ENCODE measurements around the gene KLHL14. TPM values are rescaled to one million over a fixed set of nuclear protein-coding genes. Genes with fewer than 3 reads are reported as not detected.
"Not testable (repeated sequence)": the region's sequence is repeated elsewhere in the genome, so short reads cannot be mapped to it uniquely, and the experiment has no call there.

The KLHL14 gene
- total and polyA plus RNA-seq, 2 donors = 0.24 to 0.64 TPM

DNA sequence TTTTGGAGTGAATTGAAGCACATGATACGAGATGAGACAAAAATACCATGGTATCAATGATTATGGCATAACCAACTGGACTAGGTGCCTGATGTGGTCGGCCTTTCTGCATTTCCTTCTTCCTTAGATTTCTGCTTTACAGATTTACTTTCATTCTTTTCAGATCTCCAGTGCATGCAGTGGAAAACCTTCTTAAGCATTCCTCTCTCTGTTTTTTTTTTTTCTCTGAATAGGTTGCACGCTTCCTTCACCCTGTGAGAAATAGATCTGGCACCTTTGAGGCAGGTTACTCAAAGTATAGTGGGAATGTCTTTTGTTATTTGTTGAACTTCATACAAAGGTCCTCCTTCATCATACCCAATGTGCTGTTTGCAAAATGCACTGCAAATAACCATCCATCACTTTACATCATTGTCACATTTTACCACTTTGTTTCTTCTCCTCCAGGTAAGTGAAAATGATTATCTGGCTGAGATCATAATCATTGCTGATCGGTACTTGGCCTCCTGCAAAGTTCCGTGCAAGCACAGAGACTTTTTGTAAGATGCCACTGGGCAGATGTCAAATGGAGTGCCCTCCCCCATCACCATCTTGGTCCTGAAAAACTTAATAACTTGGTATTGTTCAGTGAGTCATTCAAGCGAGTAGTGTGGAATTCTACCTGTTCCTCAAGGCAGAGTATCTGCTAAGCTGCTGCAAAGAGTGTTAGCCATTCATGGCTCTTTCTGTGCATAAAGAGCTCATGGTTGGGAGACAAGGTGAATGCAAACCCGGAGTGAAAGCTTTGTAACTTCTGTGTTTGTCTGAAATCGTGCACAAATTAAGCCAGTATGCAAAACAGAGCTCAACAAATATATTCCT, 30.0 kb upstream of the KLHL14 start:
- WGBS = 84% methylated on average over 8 of the region's 8 CpGs
- DNase-seq (ENCODE audit: low read depth in 6 of 9, low spot score in 9 of 9) = no peak
- Histone ChIP-seq H3K36me3 (ENCODE audit: control insufficient read depth in 2 of 2, insufficient read depth in 2 of 2, low read length in 1 of 2) (no peaks in the 10 kb centered on the region), H3K4me1 (ENCODE audit: control insufficient read depth in 2 of 2, insufficient read depth in 2 of 2, low read length in 2 of 2) (no peaks in the 10 kb centered on the region), H3K4me3 (ENCODE audit: low read length in 2 of 2) (no peak overlapping the region), H3K27me3 (ENCODE audit: control insufficient read depth in 2 of 2, insufficient read depth in 1 of 2, low read length in 1 of 2) (no peaks in the 10 kb centered on the region), H3K9me3 (ENCODE audit: control insufficient read depth in 2 of 2, insufficient read depth in 1 of 2, low read length in 1 of 2) (no peaks in the 10 kb centered on the region), H3K27ac (ENCODE audit: low read depth in 1 of 2, low read length in 1 of 2) (no peak overlapping the region)

DNA sequence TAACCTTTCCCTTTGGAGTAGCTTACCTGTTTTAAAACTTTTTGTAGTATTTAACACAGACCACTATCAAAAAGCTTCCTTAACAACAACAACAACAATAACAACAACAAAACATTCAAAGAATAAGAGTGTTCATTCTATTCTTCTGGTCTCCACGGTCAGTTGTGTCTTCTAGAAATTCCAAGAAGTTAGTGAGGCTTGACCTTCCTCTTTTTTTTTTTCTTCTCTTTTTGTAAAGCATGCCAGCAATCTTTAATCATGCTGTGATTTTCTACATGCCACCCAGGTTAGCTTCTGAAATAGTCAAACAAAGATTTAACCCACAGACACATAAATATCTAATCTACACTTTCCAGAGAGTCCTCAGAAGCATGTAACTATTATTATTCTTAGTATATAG, 28.4 kb upstream of the KLHL14 start:
- DNase-seq (ENCODE audit: low read depth in 6 of 9, low spot score in 9 of 9) = no peak
- 32% methylated on average over 1 of the region's 1 CpG for WGBS
- no peaks in the 10 kb centered on the region for H3K36me3 ChIP-seq (ENCODE audit: control insufficient read depth in 2 of 2, insufficient read depth in 2 of 2, low read length in 1 of 2)
- H3K27me3 ChIP-seq (ENCODE audit: control insufficient read depth in 2 of 2, insufficient read depth in 1 of 2, low read length in 1 of 2) = no peaks in the 10 kb centered on the region
- no peak overlapping the region for H3K27ac ChIP-seq (ENCODE audit: low read depth in 1 of 2, low read length in 1 of 2)
- H3K4me1 ChIP-seq (ENCODE audit: control insufficient read depth in 2 of 2, insufficient read depth in 2 of 2, low read length in 2 of 2) = no peaks in the 10 kb centered on the region
- H3K4me3 ChIP-seq (ENCODE audit: low read length in 2 of 2) = no peak overlapping the region
- no peaks in the 10 kb centered on the region for H3K9me3 ChIP-seq (ENCODE audit: control insufficient read depth in 2 of 2, insufficient read depth in 1 of 2, low read length in 1 of 2)

DNA sequence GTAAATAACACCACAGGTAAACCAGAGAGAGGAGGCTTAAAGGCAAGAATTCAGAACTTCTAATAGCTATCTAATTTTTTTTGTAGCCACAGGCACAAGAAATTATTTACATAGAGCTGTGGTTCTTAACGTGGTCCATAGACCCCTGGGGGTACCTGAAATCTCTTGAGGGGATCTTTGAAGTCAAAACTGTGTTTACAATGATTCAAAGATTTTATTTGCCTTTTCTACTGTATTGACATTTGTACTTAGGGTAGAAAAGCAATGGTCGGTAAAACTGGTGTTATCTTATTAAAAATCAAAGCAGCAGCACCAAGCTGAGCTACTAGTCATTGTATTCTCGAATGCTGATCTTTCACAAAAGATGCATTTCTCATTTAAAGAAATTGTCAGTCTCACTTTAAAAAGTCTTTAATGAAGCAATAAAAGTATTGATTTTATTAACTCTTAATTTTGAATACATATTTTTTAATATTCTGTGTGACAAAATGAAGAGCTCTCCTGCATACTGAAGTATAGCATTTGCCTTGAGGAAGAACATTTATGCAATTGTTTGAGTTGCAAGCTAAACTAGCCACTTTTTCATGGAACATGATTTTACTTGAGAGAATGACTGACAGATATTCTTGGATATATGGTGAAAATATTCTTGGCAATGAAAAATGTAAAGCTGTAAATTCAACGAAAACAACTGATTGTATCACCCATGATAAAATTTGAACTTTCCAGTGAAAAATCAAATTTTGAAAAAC, 25.6 kb upstream of the KLHL14 start:
- Histone ChIP-seq H3K9me3 (ENCODE audit: control insufficient read depth in 2 of 2, insufficient read depth in 1 of 2, low read length in 1 of 2) (no peaks in the 10 kb centered on the region), H3K4me1 (ENCODE audit: control insufficient read depth in 2 of 2, insufficient read depth in 2 of 2, low read length in 2 of 2) (no peaks in the 10 kb centered on the region), H3K36me3 (ENCODE audit: control insufficient read depth in 2 of 2, insufficient read depth in 2 of 2, low read length in 1 of 2) (no peaks in the 10 kb centered on the region), H3K27ac (ENCODE audit: low read depth in 1 of 2, low read length in 1 of 2) (no peak overlapping the region), H3K27me3 (ENCODE audit: control insufficient read depth in 2 of 2, insufficient read depth in 1 of 2, low read length in 1 of 2) (no peaks in the 10 kb centered on the region), H3K4me3 (ENCODE audit: low read length in 2 of 2) (no peak overlapping the region)
- DNase-seq (ENCODE audit: low read depth in 6 of 9, low spot score in 9 of 9) = no peak
- WGBS = 88% methylated on average over 4 of the region's 4 CpGs

DNA sequence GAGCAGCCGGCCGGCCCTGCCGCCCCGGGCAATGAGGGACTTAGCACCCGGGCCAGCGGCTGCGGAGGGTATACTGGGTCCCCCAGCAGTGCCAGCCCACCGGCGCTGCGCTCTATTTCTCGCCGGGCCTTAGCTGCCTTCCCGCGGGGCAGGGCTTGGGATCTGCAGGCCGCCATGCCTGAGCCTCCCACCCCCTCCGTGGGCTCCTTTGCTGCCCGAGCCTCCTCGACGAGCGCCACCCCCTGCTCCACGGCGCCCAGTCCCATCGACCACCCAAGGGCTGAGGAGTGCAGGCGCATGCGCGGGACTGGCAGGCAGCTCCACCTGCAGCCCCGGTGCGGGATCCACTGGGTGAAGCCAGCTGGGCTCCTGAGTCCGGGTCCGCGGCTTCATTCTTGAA, 21.8 kb upstream of the KLHL14 start:
- H3K27ac ChIP-seq (ENCODE audit: low read depth in 1 of 2, low read length in 1 of 2); DNase-seq (ENCODE audit: low read depth in 6 of 9, low spot score in 9 of 9); H3K9me3 ChIP-seq (ENCODE audit: control insufficient read depth in 2 of 2, insufficient read depth in 1 of 2, low read length in 1 of 2); H3K36me3 ChIP-seq (ENCODE audit: control insufficient read depth in 2 of 2, insufficient read depth in 2 of 2, low read length in 1 of 2); H3K4me1 ChIP-seq (ENCODE audit: control insufficient read depth in 2 of 2, insufficient read depth in 2 of 2, low read length in 2 of 2); H3K4me3 ChIP-seq (ENCODE audit: low read length in 2 of 2); H3K27me3 ChIP-seq (ENCODE audit: control insufficient read depth in 2 of 2, insufficient read depth in 1 of 2, low read length in 1 of 2): not testable (repeated sequence)
- WGBS = 91% methylated on average over 31 of the region's 31 CpGs

DNA sequence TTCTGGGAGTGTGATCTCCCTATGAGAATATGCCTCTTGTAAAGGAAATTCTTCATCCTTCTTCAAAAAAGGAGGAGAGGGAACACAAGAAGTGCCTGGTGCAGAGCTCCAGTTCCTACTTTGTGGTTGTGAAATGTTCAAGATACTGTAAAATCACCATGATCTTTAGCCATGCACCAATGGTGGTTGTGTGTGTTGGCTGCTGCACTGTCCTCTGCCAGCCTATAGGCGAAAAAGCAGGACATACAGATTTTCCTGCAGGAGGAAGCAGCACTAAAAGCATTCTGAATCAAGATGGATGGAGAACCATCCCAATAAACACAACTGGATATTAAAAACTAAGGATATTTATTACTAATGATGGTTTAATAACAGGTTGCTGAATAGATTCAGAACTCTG, 6.2 kb upstream of the KLHL14 start:
- Histone ChIP-seq H3K27ac (ENCODE audit: low read depth in 1 of 2, low read length in 1 of 2) (no peak overlapping the region), H3K36me3 (ENCODE audit: control insufficient read depth in 2 of 2, insufficient read depth in 2 of 2, low read length in 1 of 2) (no peaks in the 10 kb centered on the region), H3K9me3 (ENCODE audit: control insufficient read depth in 2 of 2, insufficient read depth in 1 of 2, low read length in 1 of 2) (no peaks in the 10 kb centered on the region), H3K4me1 (ENCODE audit: control insufficient read depth in 2 of 2, insufficient read depth in 2 of 2, low read length in 2 of 2) (no peaks in the 10 kb centered on the region), H3K4me3 (ENCODE audit: low read length in 2 of 2) (no peak overlapping the region), H3K27me3 (ENCODE audit: control insufficient read depth in 2 of 2, insufficient read depth in 1 of 2, low read length in 1 of 2) (peaks cover 0 to 2% of the 10 kb centered on the region in 2 donors)
- WGBS = 74% methylated on average over 1 of the region's 1 CpG
- no peak for DNase-seq (ENCODE audit: low read depth in 6 of 9, low spot score in 9 of 9)

DNA sequence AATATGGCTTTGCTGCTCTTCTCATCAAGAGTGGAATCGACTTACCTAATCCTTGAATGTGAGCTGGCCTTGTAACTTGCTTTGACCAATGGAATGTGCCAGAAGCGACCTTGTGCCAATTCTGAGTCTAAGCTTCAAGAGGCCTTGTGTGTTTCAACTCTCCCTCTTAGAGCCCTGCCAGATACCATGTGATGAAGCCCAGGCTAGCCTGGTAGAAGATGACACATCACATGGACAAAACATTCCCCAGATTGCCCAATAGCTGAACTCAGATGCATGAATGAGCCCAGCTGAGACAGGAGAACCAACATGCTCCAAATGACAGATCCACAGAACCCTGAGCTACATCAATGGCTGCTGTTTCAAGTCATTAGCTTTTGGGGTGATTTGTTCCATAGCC, 4.2 kb upstream of the KLHL14 start:
- Histone ChIP-seq H3K27me3 (ENCODE audit: control insufficient read depth in 2 of 2, insufficient read depth in 1 of 2, low read length in 1 of 2) (peaks cover 16 to 19% of the 10 kb centered on the region in 2 donors), H3K36me3 (ENCODE audit: control insufficient read depth in 2 of 2, insufficient read depth in 2 of 2, low read length in 1 of 2) (no peaks in the 10 kb centered on the region), H3K4me1 (ENCODE audit: control insufficient read depth in 2 of 2, insufficient read depth in 2 of 2, low read length in 2 of 2) (no peaks in the 10 kb centered on the region), H3K27ac (ENCODE audit: low read depth in 1 of 2, low read length in 1 of 2) (no peak overlapping the region), H3K9me3 (ENCODE audit: control insufficient read depth in 2 of 2, insufficient read depth in 1 of 2, low read length in 1 of 2) (no peaks in the 10 kb centered on the region), H3K4me3 (ENCODE audit: low read length in 2 of 2) (no peak overlapping the region)
- 91% methylated on average over 2 of the region's 2 CpGs for WGBS
- no peak for DNase-seq (ENCODE audit: low read depth in 6 of 9, low spot score in 9 of 9)

DNA sequence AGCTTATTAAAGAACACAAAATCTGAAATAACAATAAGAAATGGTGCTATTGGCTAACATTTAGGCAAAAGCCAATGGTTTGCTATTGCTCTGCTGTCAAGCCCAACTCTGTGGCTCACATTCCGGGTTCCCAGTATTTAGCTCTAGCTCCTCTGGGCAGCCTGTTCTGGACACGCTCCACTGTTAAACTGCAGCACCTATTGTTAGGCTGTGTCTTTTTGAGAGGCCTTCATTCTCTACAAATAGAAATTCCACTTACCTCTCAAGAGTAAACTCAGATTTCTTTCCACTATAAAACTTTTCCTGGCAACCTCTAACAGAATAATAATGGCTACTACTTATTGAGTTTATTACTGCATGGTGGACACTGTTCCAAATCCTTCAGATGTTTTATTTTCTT, 3.7 kb upstream of the KLHL14 start:
- Histone ChIP-seq H3K4me1 (ENCODE audit: control insufficient read depth in 2 of 2, insufficient read depth in 2 of 2, low read length in 2 of 2) (no peaks in the 10 kb centered on the region), H3K36me3 (ENCODE audit: control insufficient read depth in 2 of 2, insufficient read depth in 2 of 2, low read length in 1 of 2) (no peaks in the 10 kb centered on the region), H3K27me3 (ENCODE audit: control insufficient read depth in 2 of 2, insufficient read depth in 1 of 2, low read length in 1 of 2) (peaks cover 21 to 24% of the 10 kb centered on the region in 2 donors), H3K4me3 (ENCODE audit: low read length in 2 of 2) (no peak overlapping the region), H3K27ac (ENCODE audit: low read depth in 1 of 2, low read length in 1 of 2) (no peak overlapping the region), H3K9me3 (ENCODE audit: control insufficient read depth in 2 of 2, insufficient read depth in 1 of 2, low read length in 1 of 2) (no peaks in the 10 kb centered on the region)
- WGBS = 66% methylated on average over 2 of the region's 2 CpGs
- DNase-seq (ENCODE audit: low read depth in 6 of 9, low spot score in 9 of 9) = no peak

DNA sequence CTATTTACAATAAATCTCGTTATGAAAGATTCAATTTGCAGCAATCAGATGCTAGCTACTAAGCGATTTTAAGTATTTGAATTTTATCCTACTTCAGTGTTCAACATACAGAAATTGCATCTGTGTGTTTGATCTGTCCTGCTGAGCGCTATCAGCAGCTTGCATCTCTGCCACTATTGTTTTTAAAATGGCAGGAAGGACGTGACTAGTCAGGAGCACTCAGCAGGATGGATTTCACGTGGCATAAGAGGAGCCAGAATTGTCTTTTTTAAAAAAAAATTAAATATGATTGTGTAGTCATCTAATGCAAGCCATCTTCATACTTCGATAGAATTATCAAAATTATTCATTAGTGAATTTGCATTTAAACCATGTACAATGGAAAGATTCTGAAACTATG, 2.8 kb upstream of the KLHL14 start:
- WGBS = 83% methylated on average over 6 of the region's 6 CpGs
- no peak overlapping the region for H3K27ac ChIP-seq (ENCODE audit: low read depth in 1 of 2, low read length in 1 of 2)
- peaks cover 0 to 2% of the 10 kb centered on the region in 2 donors for H3K4me1 ChIP-seq (ENCODE audit: control insufficient read depth in 2 of 2, insufficient read depth in 2 of 2, low read length in 2 of 2)
- no peak for DNase-seq (ENCODE audit: low read depth in 6 of 9, low spot score in 9 of 9)
- H3K36me3 ChIP-seq (ENCODE audit: control insufficient read depth in 2 of 2, insufficient read depth in 2 of 2, low read length in 1 of 2) = no peaks in the 10 kb centered on the region
- no peaks in the 10 kb centered on the region for H3K9me3 ChIP-seq (ENCODE audit: control insufficient read depth in 2 of 2, insufficient read depth in 1 of 2, low read length in 1 of 2)
- no peak overlapping the region for H3K4me3 ChIP-seq (ENCODE audit: low read length in 2 of 2)
- peaks cover 30 to 33% of the 10 kb centered on the region in 2 donors for H3K27me3 ChIP-seq (ENCODE audit: control insufficient read depth in 2 of 2, insufficient read depth in 1 of 2, low read length in 1 of 2)

DNA sequence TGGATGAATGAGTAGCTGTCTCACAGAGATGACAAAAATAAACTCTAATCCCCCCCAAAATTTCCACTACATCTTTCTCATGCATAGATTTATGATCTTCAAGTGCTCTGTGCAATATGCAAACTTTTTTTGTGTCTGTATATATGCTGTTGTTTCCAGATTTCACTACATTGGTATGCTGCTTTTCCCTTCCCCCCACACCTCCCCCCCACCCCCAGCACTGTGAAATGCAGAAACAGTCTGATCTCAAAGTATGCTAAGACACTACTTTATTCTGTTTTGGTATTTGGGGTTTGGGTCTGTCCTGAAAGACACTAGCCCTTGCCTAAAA, 524 bp upstream of the KLHL14 start:
- no peak for DNase-seq (ENCODE audit: low read depth in 6 of 9, low spot score in 9 of 9)
- no peak overlapping the region for H3K27ac ChIP-seq (ENCODE audit: low read depth in 1 of 2, low read length in 1 of 2)
- peaks cover 53% of the 10 kb centered on the region in 2 donors for H3K27me3 ChIP-seq (ENCODE audit: control insufficient read depth in 2 of 2, insufficient read depth in 1 of 2, low read length in 1 of 2)
- no peaks in the 10 kb centered on the region for H3K36me3 ChIP-seq (ENCODE audit: control insufficient read depth in 2 of 2, insufficient read depth in 2 of 2, low read length in 1 of 2)
- H3K4me3 ChIP-seq (ENCODE audit: low read length in 2 of 2) = no peak overlapping the region
- peaks cover 0 to 2% of the 10 kb centered on the region in 2 donors for H3K4me1 ChIP-seq (ENCODE audit: control insufficient read depth in 2 of 2, insufficient read depth in 2 of 2, low read length in 2 of 2)
- H3K9me3 ChIP-seq (ENCODE audit: control insufficient read depth in 2 of 2, insufficient read depth in 1 of 2, low read length in 1 of 2) = no peaks in the 10 kb centered on the region
